Measurements from ENCODE around the gene PCSK5. TPM values are rescaled to one million over a fixed set of nuclear protein-coding genes. Genes with fewer than 3 reads are reported as not detected.

The PCSK5 gene
- total RNA-seq, 1 experiment from 2014 or later = 7.5 TPM

GRCh38 chr9:75912951-75913350, 22.5 kb downstream of the PCSK5 start:
- Mint-ChIP-seq H3K4me1 (peaks cover 7 to 14% of the 10 kb centered on the region in 2 experiments), H3K36me3 (ENCODE audit: insufficient read depth in 1 of 3, low read depth in 3 of 3) (no peaks in the 10 kb centered on the region; a peak in 1 of 7 replicates), H3K27ac (peak overlapping the region in 1 of 3 experiments; percentile 32; a peak in 2 of 7 replicates), H3K27me3 (ENCODE audit: low read depth) (no peaks in the 10 kb centered on the region), H3K4me3 (no peak overlapping the region), H3K9me3 (no peaks in the 10 kb centered on the region)
- Histone ChIP-seq H2AK5ac (ENCODE audit: insufficient read length, low read length) (no peak overlapping the region), H3K18ac (ENCODE audit: insufficient read length, low read depth, low read length) (no peak overlapping the region), H3K79me2 (ENCODE audit: insufficient read depth, low read length) (peaks cover 9% of the 10 kb centered on the region; the same call in 1 of the 2 replicates), H3K79me1 (ENCODE audit: insufficient read depth, low read depth, low read length, poor library complexity, severe bottlenecking) (no peaks in the 10 kb centered on the region), H3K4me1 (ENCODE audit: insufficient read depth, low read length) (peaks cover 3% of the 10 kb centered on the region; the same call in 1 of the 2 replicates), H3K27me3 (ENCODE audit: insufficient read depth, low read length) (no peaks in the 10 kb centered on the region), H2BK15ac (ENCODE audit: low read depth, low read length) (no peak overlapping the region), H3T11ph (ENCODE audit: low read length) (no peak overlapping the region), H4K91ac (ENCODE audit: insufficient read length, low read depth, low read length) (no peak overlapping the region), H3K23ac (ENCODE audit: insufficient read length, low read depth, low read length) (no peak overlapping the region), H3K56ac (ENCODE audit: insufficient read length, low read depth, low read length) (no peak overlapping the region), H2BK12ac (ENCODE audit: insufficient read length, low read depth, low read length) (no peak overlapping the region), H2BK120ac (ENCODE audit: low read depth, low read length, poor library complexity, severe bottlenecking) (no peak overlapping the region), H2BK20ac (ENCODE audit: low read depth, low read length, poor library complexity, severe bottlenecking) (no peak overlapping the region), H3K23me2 (ENCODE audit: insufficient read length, low read depth, low read length, poor library complexity, severe bottlenecking) (no peaks in the 10 kb centered on the region), H3K4me2 (ENCODE audit: insufficient read depth, insufficient read length, low read length) (no peak overlapping the region), H3K9ac (ENCODE audit: extremely low read depth, insufficient read length, low read length) (no peak overlapping the region), H3K27ac (ENCODE audit: insufficient read length, low read depth, low read length) (no peak overlapping the region), H3K4ac (ENCODE audit: low read depth, low read length) (no peak overlapping the region), H3K9me3 (ENCODE audit: control insufficient read depth, low read depth, low read length) (no peaks in the 10 kb centered on the region), H2AFZ (ENCODE audit: low read length) (no peak overlapping the region), H4K8ac (replicated peaks; ENCODE audit: insufficient read length, low read depth, low read length) (no peak overlapping the region), H2BK5ac (ENCODE audit: insufficient read length, low read length) (no peak overlapping the region), H4K5ac (ENCODE audit: insufficient read length, low read depth, low read length) (no peak overlapping the region), H3K14ac (ENCODE audit: insufficient read depth, low read length) (no peak overlapping the region), H4K20me1 (ENCODE audit: control insufficient read depth, insufficient read depth, insufficient read length) (no peaks in the 10 kb centered on the region)
- no peak for DNase-seq
- no peak for TF ChIP-seq CTCF (conservative IDR thresholded peaks at IDR 0.05)
- WGBS (ENCODE audit: extremely low coverage, insufficient read length, low lambda C conversion rate) = no CpG with 5 or more reads among the region's 3 CpGs

Data from H9 (cell line).